PC-3 (cell line): ENCODE data around the gene DDX5.

Experiments used
- CTCF ChIP-seq: fragments of 300-600 bp; sonication (generic); conservative IDR thresholded peaks from 2 replicates; pipeline ENCODE4 v1.5.1; 2017; ENCODE audit warnings: antibody characterized with exemption, low read depth, mild to moderate bottlenecking, low read length
- EZH2 ChIP-seq: fragments of 300-600 bp; sonication (generic); IDR thresholded peaks from one replicate; pipeline ENCODE4 v1.6.1; 2017; ENCODE audit warnings: antibody characterized with exemption, mild to moderate bottlenecking, low read length; ENCODE audit not compliant: unreplicated experiment

GRCh38 chr17:64506576-64507412 lies 705 bp upstream of the DDX5 start, which contains the start of gene CEP95:
- TF ChIP-seq CTCF (no peak), EZH2 (no peak)
